B cell (primary cell): ENCODE measurements around the gene MYADML2. TPM values are rescaled to one million over a fixed set of nuclear protein-coding genes. Genes with fewer than 3 reads are reported as not detected.

Source experiments
- ATAC-seq: fragments of 200-7000 bp; cut with Tn5 transposase; one replicate; pipeline ENCODE4 v1.10.0; 2021; ENCODE audit warnings: low read depth, mild to moderate bottlenecking, moderate number of reproducible peaks, moderate library complexity
- CTCF ChIA-PET: fragments of 350-600 bp; sonication (Branson Sonifier 250); formaldehyde crosslinking; loops from one replicate; lab custom pipeline; 2021; ENCODE audit warnings: antibody characterized with exemption, inconsistent platforms; lab: Charles Lee
- POLR2A ChIA-PET: fragments of 350-600 bp; sonication (Branson Sonifier 250); formaldehyde crosslinking; loops from one replicate; lab custom pipeline; 2021; ENCODE audit warnings: antibody characterized with exemption; lab: Charles Lee
- DNase-seq: peaks from one replicate; pipeline ENCODE4 v3.0.0; 2013
- H2AFZ ChIP-seq: 2 replicates; pipeline ENCODE4 v1.6.1; 2012; ENCODE audit warnings: mild to moderate bottlenecking, low read depth, low read length; ENCODE audit not compliant: insufficient read depth, poor library complexity, severe bottlenecking
- H3K27ac ChIP-seq, 2 donors: 1 replicate in 1 of 2; 2 replicates in 1 of 2; pipeline ENCODE4 v1.5.1; 2012 to 2013; ENCODE audit warnings: low read length in 2 of 2, mild to moderate bottlenecking in 2 of 2, moderate library complexity in 1 of 2
- H3K27me3 ChIP-seq, 4 experiments: fragments of 200-600 bp in 1 of 4; sonication (generic) in 1 of 4; replicated peaks in 1 of 4; 1 replicate in 2 of 4; 2 replicates in 2 of 4; pipeline versions ENCODE4 v1.6.1 to v1.7.0; 2013 to 2016; ENCODE audit warnings: low read length in 3 of 4, mild to moderate bottlenecking in 2 of 4, mixed read lengths in 1 of 4, moderate library complexity in 1 of 4; ENCODE audit not compliant: insufficient read depth in 4 of 4, control insufficient read depth in 3 of 4; ENCODE audit errors: control extremely low read depth in 1 of 4
- H3K36me3 ChIP-seq, 2 experiments: replicated peaks in 1 of 2; 1 replicate in 1 of 2; 2 replicates in 1 of 2; pipeline versions ENCODE4 v1.6.1 to v1.7.1; 2013; ENCODE audit warnings: low read length in 1 of 2; ENCODE audit not compliant: insufficient read depth in 2 of 2, control insufficient read depth in 1 of 2; ENCODE audit errors: control extremely low read depth in 1 of 2, extremely low read depth in 1 of 2
- H3K4me1 ChIP-seq, 2 donors: fragments of 200-600 bp in 1 of 2; sonication (generic) in 1 of 2; 1 replicate in 1 of 2; 2 replicates in 1 of 2; pipeline versions ENCODE4 v1.5.1 to v1.6.1; 2013 to 2017; ENCODE audit warnings: low read length in 2 of 2; ENCODE audit not compliant: control insufficient read depth in 2 of 2, insufficient read depth in 2 of 2
- H3K4me2 ChIP-seq: replicated peaks from 2 replicates; pipeline ENCODE3; 2012; ENCODE audit warnings: mild to moderate bottlenecking, low read depth, low read length; ENCODE audit not compliant: poor library complexity, severe bottlenecking
- H3K4me3 ChIP-seq, 5 experiments: fragments of 200-600 bp in 1 of 5; sonication (generic) in 1 of 5; 1 replicate in 3 of 5; 2 replicates in 2 of 5; pipeline versions ENCODE4 v1.5.1 to v1.7.0; 2011 to 2016; ENCODE audit warnings: low read length in 4 of 5, mild to moderate bottlenecking in 4 of 5, low read depth in 2 of 5, control low read depth in 1 of 5, moderate library complexity in 1 of 5; ENCODE audit not compliant: insufficient read depth in 1 of 5; ENCODE audit errors: control extremely low read depth in 1 of 5, extremely low read depth in 1 of 5
- H3K79me2 ChIP-seq: fragments of 200-600 bp; sonication (generic); one replicate; pipeline ENCODE4 v1.6.0; 2016; ENCODE audit warnings: low read length; ENCODE audit not compliant: control insufficient read depth, insufficient read depth
- H3K9ac ChIP-seq: fragments of 200-600 bp; sonication (generic); 2 replicates; pipeline ENCODE4 v1.6.1; 2017; ENCODE audit warnings: mild to moderate bottlenecking, low read length, moderate library complexity
- H3K9me3 ChIP-seq, 3 donors: one replicate each; pipeline versions ENCODE4 v1.6.1 to v1.7.1; 2013; ENCODE audit warnings: low read length in 2 of 3; ENCODE audit not compliant: control insufficient read depth in 2 of 3, insufficient read depth in 1 of 3; ENCODE audit errors: control extremely low read depth in 1 of 3
- H4K20me1 ChIP-seq: 2 replicates; pipeline ENCODE4 v1.6.0; 2012; ENCODE audit warnings: mild to moderate bottlenecking, low read length; ENCODE audit not compliant: insufficient read depth, control insufficient read depth, poor library complexity, severe bottlenecking
- H3K27ac Mint-ChIP-seq: one replicate; pipeline ENCODE4 v1.8.0; 2021; ENCODE audit warnings: mixed read lengths
- H3K27me3 Mint-ChIP-seq: one replicate; pipeline ENCODE4 v1.8.0; 2021; ENCODE audit warnings: mixed read lengths
- H3K4me1 Mint-ChIP-seq: one replicate; pipeline ENCODE4 v1.8.0; 2021; ENCODE audit warnings: mixed read lengths
- H3K4me3 Mint-ChIP-seq: one replicate; pipeline ENCODE4 v1.8.0; 2021; ENCODE audit warnings: mixed read lengths
- H3K9me3 Mint-ChIP-seq: one replicate; pipeline ENCODE4 v1.8.0; 2022; ENCODE audit warnings: mixed read lengths; ENCODE audit not compliant: insufficient read depth
- EZH2 ChIP-seq: IDR thresholded peaks from 2 replicates; pipeline ENCODE4 v1.6.1; 2012; ENCODE audit warnings: borderline replicate concordance, low read depth, mild to moderate bottlenecking, moderate library complexity, low read length; ENCODE audit not compliant: insufficient read depth, poor library complexity, severe bottlenecking
- WGBS: methylation state at CpG from one replicate; pipeline ENCODE4 v1.1.5; 2013; ENCODE audit warnings: missing lambda C conversion rate; ENCODE audit not compliant: insufficient coverage; 5-methylcytosine and 5-hydroxymethylcytosine counted together
- intact Hi-C: fragments of 100-400 bp; cut with micrococcal nuclease; formaldehyde crosslinking; loops from one replicate; pipeline ENCODE4 v1.10.0; 2022
- polyA plus RNA-seq: library from polyadenylated mRNA; depleted of rRNA; stranded (reverse); fragments of >200 nt; gene quantifications from 2 replicates; pipeline ENCODE4 v1.2.3, GENCODE V29; 2012
- total RNA-seq, 2 donors: library from RNA; stranded (reverse); fragments of 120-200 nt in 1 of 2; gene quantifications; 1 replicate in 1 of 2; 2 replicates in 1 of 2; pipeline versions ENCODE4 v1.2.3 to v1.2.4, GENCODE V29; 2013 to 2022
- TF ChIP-seq, protein P1 (sequence below): fragments of 200-600 bp; IDR thresholded peaks from one replicate; pipeline ENCODE4 v1.8.0; 2022; ENCODE audit warnings: antibody characterized with exemption, mild to moderate bottlenecking

The MYADML2 gene
- total and polyA plus RNA-seq, 2 donors (not counting 1 experiment from before 2014, with no cell fraction given), result not detected

GRCh38 chr17:81929253-81930141, 17.5 kb downstream of the MYADML2 start:
- ATAC-seq, result no peak

More at GRCh38 chr17:81929253-81930141, 17.5 kb downstream of the MYADML2 start:
- TF ChIP-seq EZH2, result no peak
- TF ChIP-seq, protein P1, sequence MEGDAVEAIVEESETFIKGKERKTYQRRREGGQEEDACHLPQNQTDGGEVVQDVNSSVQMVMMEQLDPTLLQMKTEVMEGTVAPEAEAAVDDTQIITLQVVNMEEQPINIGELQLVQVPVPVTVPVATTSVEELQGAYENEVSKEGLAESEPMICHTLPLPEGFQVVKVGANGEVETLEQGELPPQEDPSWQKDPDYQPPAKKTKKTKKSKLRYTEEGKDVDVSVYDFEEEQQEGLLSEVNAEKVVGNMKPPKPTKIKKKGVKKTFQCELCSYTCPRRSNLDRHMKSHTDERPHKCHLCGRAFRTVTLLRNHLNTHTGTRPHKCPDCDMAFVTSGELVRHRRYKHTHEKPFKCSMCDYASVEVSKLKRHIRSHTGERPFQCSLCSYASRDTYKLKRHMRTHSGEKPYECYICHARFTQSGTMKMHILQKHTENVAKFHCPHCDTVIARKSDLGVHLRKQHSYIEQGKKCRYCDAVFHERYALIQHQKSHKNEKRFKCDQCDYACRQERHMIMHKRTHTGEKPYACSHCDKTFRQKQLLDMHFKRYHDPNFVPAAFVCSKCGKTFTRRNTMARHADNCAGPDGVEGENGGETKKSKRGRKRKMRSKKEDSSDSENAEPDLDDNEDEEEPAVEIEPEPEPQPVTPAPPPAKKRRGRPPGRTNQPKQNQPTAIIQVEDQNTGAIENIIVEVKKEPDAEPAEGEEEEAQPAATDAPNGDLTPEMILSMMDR, result no peak
- H3K27ac ChIP-seq, result no peak overlapping the region
- peak overlapping the region; percentile 63 for H3K4me3 Mint-ChIP-seq
- ChIA-PET CTCF (interaction anchor here (0.7 to 3.5 kb wide), 2 partner anchors 12 to 30 kb away, joined by 3 to 16 read pairs; no protein-coding TSS in a partner anchor), POLR2A (no interaction called here)
- no peak overlapping the region for H2AFZ ChIP-seq
- H3K9me3 ChIP-seq, result no peaks in the 10 kb centered on the region
- H3K36me3 ChIP-seq, result no peaks in the 10 kb centered on the region
- H3K4me2 ChIP-seq, result no peak overlapping the region
- peaks cover 13% of the 10 kb centered on the region for H3K4me1 Mint-ChIP-seq
- 95% methylated on average over 29 of the region's 31 CpGs for WGBS
- no peak overlapping the region for H3K4me3 ChIP-seq
- H3K27me3 ChIP-seq, result peaks cover 0 to 23% (median 9%) of the 10 kb centered on the region in 4 experiments
- intact Hi-C loops, result loop anchor here (5.0 kb wide), 2 partner anchors 37 to 97 kb away; partner anchors contain the start of genes ALYREF, ANAPC11 and MCRIP1
- H3K9ac ChIP-seq, result no peak overlapping the region
- peaks cover 26% of the 10 kb centered on the region for H3K79me2 ChIP-seq
- peaks cover 19% of the 10 kb centered on the region for H4K20me1 ChIP-seq
- no peaks in the 10 kb centered on the region for H3K9me3 Mint-ChIP-seq
- no peak for DNase-seq
- H3K27me3 Mint-ChIP-seq, result peaks cover 10% of the 10 kb centered on the region
- no peak overlapping the region for H3K27ac Mint-ChIP-seq
- peaks cover 18 to 23% of the 10 kb centered on the region in 2 donors for H3K4me1 ChIP-seq
